T-helper 1 cell treated with Interleukin-12 subunit alpha and Interleukin-12 subunit beta and Interleukin-4 antibody, amounts not matched to agents 30 ng/mL and 1 ng/mL, for 36 hours (primary cell): ENCODE measurements around the gene CACNB1. TPM values are rescaled to one million over a fixed set of nuclear protein-coding genes. Genes with fewer than 3 reads are reported as not detected.

Source experiments
- intact Hi-C: fragments of 100-400 bp; cut with micrococcal nuclease; formaldehyde crosslinking; loops from one replicate; pipeline ENCODE4 v1.15.1; 2024
- total RNA-seq: library from RNA; stranded (reverse); gene quantifications from 2 replicates; pipeline ENCODE4 v1.2.3, GENCODE V29; 2022

Gene CACNB1
- total RNA-seq, 1 donor from 2014 or later, result 25.7 TPM

DNA sequence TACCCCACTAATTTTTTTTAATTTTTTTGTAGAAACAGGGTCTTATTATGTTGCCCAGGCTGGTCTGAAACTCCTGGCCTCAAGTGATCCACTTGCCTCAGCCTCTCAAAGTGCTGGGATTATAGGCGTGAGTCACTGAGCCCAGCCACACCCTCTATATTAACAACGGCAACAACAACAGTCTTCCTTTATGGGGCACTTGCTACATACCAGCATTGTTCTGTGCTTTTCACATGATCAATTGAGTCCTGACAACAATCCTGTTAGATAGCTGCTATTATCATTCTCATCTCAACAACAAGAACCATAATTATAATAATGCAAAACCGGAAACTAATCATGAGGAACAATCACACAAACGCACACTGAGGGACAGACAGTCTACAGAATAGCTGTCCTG is 18.9 kb downstream of the CACNB1 start:
- intact Hi-C loops, result no loop called here

- intact Hi-C loops, result no loop called here
Observed at GRCh38 chr17:39177256-39177655, 20.2 kb downstream of the CACNB1 start.

GRCh38 chr17:39175695-39176093 is 21.8 kb downstream of the CACNB1 start:
- intact Hi-C loops, result loop anchor here (1.0 kb wide), 2 partner anchors 106 to 192 kb away; no protein-coding TSS in a partner anchor

DNA sequence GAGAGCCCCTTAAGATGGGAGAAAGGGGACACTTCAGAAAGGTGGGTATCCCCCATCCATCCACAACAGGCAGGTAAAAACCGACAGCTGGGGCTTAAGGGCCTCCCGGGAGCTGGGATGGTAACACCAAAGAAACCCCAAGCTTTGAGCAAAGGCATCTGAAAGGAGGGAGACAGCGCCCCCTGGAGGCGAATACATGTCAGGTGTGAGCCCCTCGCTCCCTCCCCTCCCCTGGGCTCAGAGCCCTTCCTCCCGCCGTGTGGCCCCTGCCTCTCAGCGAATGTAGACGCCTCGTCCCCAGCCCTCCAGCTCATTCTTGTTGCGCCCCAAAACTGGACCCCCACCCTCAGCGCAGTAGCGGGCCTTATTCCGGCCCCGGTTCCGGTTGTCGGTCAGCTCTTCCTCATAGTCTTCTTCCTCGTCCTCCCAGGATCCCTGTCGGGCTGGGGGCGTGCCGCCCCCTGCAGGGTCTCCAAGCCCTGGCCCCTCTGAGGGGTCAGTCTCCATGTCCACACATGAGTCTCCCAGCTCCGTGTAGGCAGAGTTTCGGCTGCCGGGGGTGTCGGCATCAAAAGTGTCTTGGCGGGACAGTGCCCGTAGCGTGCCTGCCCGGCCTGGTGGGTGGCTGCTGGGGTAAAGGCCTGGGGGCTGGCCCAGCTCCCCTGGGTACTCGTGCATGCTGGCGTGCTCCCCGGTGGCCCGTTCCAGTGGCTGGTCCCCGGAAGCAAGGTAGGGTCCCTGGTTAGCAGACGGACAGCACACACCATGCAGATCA is 22.4 kb downstream of the CACNB1 start:
- intact Hi-C loops, result loop anchor here (1.0 kb wide), 2 partner anchors 106 to 192 kb away; no protein-coding TSS in a partner anchor

- intact Hi-C loops, result no loop called here
Observed at GRCh38 chr17:39173526-39174274, 23.8 kb downstream of the CACNB1 start.

DNA sequence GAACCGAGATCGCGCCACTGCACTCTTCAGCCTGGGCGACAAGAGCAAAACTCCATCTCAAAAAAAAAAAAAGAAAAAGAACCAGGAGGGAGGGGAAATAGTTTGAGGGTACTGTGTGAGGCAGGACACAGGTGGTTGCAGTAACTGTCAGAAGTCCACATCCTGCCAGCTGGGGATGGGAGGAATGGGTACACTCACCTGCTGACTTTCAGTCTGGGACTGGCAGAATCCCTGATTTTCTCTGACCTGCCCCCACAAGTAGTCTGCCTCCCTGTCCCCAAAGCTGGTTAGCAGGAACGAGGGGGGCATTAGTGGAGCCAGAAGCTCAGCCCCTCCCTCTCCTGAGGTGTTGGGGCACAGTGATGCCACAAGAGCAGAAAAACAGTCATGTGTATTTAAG is 24.4 kb downstream of the CACNB1 start:
- intact Hi-C loops, result no loop called here

DNA sequence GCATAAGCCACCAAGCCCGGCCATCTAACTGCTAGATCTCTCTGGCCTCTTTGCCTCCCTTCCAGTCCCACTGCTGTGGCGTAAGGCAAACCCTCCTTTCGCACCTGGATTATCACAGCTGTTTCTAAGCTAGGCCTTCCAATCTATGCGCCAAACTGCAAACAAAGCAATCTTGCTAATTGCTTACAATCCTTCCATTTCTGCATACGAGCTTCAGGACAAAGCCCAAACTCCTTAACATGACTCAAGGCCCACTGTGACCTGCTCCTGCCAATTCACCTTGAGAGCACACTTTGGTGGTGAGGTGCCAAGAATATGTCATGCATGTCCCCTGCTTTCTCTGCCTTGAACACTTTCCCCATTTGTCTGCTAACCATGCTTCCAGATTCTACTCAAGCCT is 25.5 kb downstream of the CACNB1 start:
- intact Hi-C loops, result no loop called here

- intact Hi-C loops, result no loop called here
Observed at GRCh38 chr17:39170558-39170957, 26.9 kb downstream of the CACNB1 start.

DNA sequence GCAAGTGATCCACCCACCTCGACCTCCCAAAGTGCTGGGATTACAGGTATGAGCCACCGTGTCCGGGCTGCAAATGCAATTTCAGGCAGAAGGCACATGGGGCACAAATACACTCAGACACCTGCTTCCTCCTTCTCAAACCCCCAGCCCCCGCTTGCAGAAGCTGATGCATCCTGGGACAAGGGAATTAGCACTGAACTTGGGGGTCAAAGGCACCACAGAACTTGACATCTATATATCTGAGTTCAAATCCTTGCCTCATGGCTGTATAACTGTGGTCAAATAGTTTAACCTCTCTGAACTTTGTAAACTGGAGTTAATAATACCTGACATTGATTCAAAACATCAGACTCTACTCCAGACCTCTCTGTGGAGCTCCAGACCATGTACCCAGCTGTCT is 27.4 kb downstream of the CACNB1 start:
- intact Hi-C loops, result no loop called here

GRCh38 chr17:39169518-39169917 is 28.0 kb downstream of the CACNB1 start:
- intact Hi-C loops, result loop anchor here (5.0 kb wide), 1 partner anchor 302 kb away; no protein-coding TSS in a partner anchor

- intact Hi-C loops, result loop anchor here (5.0 kb wide), 1 partner anchor 302 kb away; no protein-coding TSS in a partner anchor
Observed at GRCh38 chr17:39169101-39169500, 28.4 kb downstream of the CACNB1 start.

DNA sequence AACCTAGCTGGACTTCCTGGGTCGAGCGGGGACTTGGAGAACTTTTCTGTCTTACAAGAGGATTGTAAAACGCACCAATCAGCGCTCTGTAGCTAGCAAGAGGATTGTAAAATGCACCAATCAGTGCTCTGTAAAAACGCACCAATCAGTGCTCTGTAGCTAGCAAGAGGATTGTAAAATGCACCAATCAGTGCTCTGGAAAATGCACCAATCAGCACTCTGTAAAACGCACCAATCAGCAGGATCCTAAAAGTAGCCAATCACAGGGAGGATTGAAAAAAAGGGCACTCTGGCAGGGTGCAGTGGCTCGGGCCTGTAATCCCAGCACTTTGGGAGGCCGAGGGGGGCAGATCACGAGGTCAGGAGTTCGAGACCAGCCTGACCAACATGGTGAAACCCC is 29.0 kb downstream of the CACNB1 start:
- intact Hi-C loops, result loop anchor here (5.0 kb wide), 1 partner anchor 301 kb away; no protein-coding TSS in a partner anchor

GRCh38 chr17:39167476-39167875 is 30.0 kb downstream of the CACNB1 start:
- intact Hi-C loops, result loop anchor here (5.0 kb wide), 1 partner anchor 300 kb away; no protein-coding TSS in a partner anchor

DNA sequence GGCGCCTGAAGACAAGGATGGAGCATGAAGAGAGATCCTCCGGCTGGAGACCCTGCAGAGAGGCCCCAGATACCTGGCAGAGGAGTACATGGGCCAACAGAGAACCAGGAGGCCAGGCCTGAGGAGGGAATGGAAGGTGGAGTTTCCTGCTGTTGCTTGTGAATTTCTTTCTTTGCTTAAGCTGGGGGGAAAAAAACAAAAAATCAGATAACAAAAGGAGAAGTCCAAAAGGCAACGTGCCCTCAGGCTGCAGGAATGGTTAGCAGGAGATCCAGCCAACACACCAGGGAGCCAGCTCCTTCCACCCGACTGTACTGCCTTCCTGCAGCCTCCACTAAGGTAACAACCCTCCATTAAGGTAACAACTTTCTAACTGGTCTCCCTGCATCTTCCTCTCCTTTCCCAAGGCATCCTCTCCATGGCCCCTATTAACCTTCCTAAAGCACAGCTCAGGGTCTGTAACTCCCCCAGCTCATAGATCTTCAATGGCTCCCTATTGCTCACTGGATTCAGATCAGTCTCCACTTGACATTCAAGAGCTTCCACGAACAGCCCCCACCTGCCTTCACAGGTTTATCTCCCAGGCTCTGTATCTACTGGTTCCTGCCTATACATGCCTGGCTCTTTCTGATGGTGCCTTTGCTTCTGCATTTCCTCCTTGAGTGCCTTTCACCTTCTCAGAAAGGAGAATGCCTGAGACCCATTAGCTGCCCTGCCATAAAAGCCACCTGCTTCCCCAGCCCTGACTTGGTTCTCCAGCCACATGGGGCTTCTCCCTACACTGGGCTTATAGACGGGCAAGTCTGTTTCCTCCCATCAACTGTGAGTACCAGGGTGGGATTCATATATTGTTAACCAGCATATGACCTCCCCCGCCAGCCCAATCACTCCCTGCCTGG is 30.8 kb downstream of the CACNB1 start:
- intact Hi-C loops, result loop anchor here (5.0 kb wide), 1 partner anchor 299 kb away; no protein-coding TSS in a partner anchor

GRCh38 chr17:39165841-39166349 is 31.6 kb downstream of the CACNB1 start, which contains the start of gene ARL5C:
Gene ARL5C (minus strand): TSS chr17:39166161. CDS start chr17:39165760, 401 bp downstream.
- intact Hi-C loops, result loop anchor here (5.0 kb wide), 1 partner anchor 299 kb away; no protein-coding TSS in a partner anchor

- intact Hi-C loops, result loop anchor here (5.0 kb wide), 1 partner anchor 298 kb away; no protein-coding TSS in a partner anchor
Observed at GRCh38 chr17:39165178-39165840, 32.2 kb downstream of the CACNB1 start.

DNA sequence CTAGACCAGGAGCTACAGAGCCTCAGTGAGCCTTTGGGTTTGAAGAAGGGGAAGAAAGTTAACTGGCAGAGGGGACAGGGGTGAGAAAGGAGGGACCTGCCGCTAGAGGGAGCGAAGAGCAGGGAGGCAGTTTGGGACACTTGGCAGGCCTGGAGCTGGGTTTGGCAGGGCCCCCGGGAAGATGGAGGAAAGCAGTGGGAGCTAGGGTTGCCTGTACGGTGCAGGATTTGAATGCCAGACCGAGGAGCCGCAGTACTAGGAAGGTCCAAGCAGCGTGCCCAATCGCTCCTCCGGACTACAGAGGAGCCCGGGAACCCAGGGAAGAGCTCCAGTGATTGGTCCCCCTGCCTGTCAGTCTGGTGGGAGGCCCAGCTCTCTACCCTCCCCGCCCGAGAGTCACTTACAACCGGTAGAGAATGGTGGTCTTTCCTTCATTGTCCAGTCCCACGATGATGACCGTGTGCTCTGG is 32.8 kb downstream of the CACNB1 start:
- intact Hi-C loops, result loop anchor here (1.0 to 5.0 kb wide), 3 partner anchors 10 to 297 kb away; no protein-coding TSS in a partner anchor

GRCh38 chr17:39161962-39162361 is 35.5 kb downstream of the CACNB1 start:
- intact Hi-C loops, result no loop called here

- intact Hi-C loops, result no loop called here
Observed at GRCh38 chr17:39158623-39159022, 38.8 kb downstream of the CACNB1 start.

- intact Hi-C loops, result no loop called here
Observed at GRCh38 chr17:39156491-39156890, 41.0 kb downstream of the CACNB1 start.
